NCI-H1048 (cell line): ENCODE measurements around the gene NMUR1.

Experiments used
- DNase-seq: peaks from one replicate; lab custom pipeline; 2025; lab: John Stamatoyannopoulos, UW

NMUR1 gene

DNA sequence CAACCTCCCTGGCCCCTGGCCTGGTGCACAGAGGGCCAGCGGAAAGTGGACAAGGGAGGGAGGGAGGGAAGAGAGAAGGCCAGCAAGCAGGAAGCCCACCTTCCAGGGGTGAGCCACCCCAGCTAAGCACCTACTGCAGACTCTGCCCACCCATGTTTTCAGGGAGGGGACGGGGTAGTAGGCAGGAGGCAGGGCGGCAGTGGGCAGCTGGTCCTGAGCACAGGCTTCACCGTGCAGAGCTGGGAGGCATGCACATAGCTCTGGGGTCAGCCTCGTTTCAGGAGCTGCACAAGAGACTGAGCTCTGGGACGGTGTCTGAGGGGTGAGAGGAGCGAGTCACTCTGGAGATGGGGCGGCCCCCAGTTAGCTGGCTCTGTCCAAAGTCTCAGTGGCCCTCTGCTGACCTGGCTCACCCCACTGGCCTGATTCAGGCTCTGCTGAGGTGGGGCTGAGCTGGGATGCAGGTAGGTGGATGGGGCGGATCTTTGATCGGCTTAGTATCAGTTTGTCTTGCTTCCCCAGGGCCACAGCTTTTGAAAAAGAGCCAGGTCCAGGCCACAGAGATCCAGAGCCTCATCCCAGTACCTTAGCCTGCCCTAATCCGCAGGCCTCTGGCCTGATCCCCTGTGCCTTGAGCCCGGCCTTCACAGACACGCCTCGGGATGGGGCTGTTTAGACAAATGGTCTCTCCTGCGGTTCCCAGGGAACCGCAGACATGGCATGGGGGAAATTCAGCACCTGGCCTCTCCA is 3.7 kb downstream of the NMUR1 start:
- no peak for DNase-seq

DNA sequence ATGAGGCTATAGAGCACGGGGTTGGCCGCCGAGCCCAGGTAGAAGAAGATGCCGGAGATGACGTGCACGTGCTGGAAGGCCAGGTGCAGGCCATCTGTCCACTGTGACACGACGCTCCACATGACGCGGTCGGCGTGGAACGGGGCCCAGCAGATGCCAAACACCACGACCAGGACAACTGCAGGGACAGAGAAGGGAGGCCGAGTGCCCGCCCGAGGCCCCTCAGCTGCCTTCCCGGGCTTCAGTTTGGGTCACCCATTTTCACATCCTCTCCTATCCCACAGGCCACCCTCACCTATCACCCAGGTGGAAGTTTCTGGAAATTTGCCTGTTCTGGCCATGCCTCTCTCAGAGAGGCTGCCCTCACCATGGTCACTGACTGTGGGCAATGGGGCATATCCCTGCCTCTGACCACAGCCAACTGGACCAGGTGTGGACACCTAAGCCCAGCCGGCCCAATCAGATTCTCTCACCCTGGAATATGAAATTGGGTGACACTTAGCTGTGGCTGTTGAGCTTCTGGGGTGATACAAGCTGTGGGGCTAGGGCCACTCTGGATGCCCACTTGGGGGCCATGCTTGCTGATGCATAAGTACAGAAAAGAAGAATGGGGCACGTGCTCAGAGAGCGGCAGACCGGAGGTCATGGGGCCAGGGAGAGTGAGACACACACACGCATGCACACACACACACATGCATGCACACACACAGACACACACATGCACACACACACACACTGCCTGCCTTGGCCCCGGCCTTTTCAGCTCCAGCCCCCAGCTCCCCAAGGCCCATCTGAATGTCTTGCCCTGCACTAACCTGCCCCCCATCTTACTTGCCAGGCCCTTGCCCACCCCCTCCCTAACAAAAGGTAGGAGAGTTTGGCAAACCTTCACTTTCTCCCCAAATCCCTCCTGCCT is 4.7 kb downstream of the NMUR1 start:
- no peak for DNase-seq

DNA sequence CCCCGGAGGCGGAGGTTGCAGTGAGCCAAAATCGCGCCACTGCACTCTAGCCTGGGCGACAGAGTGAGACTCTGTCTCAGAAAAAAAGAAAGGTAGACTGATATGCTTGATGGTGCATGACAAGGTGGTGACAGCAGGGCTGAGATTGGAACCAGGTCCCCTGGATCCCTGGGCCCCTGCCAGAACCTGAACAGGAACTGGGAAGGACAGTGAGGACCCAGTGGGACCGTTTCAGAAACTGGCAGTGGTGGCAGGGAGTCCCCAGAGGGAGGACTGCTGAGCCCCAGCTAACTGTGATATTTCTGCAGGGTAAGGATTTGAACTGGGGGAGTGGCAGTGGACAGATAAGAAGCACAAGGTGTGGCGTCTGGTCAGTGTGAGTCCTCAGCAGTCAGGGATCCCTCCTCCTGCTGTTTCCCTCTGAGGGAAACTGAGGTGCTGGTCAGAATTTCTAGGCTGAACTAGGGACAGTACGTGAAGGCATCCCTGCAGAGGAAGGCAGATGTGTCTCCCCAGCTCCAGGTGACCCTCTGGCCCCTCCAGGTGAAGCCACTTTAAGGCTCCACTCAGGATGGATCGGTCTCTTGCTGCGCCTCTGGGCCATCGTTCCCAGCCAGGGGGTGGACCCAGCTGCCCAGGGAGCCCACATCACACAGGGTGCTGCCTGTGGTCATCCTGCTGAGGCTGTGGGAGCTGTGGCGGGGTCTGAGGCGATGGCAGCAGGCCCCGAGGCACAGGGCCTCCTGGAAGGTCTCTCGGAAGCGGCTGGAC is 5.6 kb downstream of the NMUR1 start:
- no peak for DNase-seq

DNA sequence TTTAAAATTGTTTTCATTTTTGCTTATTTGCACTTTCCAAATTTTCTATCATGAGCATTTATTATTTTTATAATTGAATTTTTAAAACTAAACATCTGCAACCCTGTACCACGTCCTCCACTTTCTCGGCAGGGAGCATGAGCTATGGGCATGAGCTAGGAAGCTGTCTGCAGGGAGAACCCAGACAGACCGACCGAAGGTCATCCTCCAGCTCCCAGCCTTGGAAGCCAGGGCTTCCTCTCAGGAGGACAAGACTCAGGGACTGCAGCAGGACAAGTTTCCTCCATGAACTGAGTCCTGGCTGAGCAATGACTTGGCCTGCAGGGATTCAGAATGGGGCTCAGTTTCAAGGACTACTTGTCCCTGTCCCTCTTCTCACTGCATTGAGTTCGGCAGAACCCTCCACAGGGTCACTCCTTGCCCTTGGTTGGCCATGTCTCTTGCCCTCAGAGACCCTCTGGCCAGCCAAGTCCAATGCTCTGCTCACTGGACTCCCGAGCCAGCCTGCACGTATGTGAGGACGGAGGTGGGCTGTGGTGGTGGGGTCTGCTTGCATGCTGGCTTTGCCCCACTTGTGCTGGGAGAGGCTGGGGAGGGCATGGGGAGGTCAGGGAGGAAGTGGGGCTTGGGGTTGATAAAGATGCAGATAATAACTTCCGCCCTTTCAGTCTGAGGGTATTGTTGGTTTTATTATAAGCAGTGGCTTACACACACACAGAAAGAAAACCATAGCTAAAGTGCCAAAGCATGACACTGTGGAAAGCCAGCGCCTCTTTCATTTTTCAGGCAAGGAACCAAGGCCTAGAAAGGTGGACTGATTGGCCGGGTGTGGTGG is 6.6 kb downstream of the NMUR1 start:
- DNase-seq = no peak

DNA sequence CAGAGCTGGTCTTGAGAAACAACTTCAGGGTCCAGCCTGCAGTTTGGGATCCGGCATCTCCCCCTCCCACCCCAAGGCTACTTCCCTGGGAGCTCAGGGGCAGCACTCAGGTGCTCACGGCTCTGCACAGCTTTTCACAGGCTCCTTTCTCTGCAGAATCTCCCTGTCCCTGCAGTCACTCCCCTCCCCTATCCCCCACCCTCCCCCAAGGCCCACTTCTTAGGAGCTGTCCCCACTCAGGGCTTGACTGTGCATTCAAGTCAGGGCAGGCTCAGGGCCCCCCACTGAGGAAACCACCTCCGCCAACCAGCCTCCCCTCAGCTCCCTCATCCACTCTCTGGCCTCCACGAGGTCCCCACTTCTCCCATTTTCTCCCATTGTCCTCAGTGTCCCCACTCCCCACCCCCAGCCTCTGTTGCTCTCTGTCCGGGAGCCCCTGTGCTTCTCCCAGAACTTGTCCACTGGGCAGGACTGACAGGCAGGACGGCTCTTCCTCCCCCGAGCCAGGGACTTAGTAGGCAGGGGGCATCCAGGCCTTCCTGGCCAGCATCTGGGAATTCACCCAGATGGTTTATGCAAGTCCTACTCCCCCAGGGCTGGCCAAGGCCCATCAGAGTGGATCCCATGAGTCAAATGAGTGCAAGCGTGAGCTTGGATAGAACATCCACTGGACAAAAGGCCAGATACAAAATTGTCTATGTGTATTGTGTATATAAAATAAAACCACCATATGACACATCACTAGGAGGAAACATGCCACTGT is 7.6 kb downstream of the NMUR1 start:
- no peak for DNase-seq

DNA sequence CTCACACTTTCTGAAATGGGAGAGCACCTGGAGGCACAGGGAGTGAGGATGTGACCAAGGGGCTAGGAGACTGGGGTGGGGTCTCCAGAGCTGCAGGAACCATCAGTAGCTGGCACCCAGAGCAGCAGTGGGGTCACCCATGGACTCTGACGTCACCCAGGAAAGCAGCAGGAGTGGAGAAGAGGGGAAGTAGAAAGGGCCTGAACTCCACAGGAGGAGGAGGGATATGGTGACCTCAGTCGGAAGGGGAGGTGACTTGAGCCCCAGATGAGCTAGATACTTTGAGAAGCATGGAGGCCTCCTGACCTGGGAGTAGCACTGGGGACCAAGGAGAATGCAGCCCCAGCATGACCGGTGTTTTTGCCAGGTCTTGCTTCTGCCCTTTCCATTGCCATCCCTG is 8.8 kb downstream of the NMUR1 start:
- no peak for DNase-seq

DNA sequence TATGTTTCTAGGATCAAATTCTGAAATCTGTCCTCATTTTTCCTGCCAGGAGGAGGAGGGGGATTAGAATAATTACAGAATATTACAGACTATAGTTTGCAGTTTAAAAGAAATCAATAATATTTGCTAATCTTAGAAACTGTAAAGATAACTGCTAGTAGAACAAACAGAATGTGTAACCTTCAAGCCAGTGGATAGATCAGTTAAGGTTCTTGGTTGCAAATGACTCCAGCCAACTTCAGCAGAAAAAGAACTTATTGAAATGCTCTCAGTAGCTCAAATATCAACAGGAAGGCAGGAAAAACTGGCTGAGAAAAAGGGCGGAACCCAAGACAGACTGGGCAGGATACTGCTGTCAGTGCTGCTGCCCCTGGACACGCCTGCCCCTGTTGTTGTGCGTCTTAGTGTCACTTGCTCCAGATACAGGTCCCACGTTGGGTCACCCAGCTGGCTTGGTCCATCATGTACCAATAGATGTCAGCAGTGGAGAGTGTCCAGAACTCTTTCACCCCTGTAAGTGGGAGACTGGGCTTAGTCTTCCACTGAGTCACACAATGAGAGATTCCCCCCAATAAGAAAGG is 10.2 kb downstream of the NMUR1 start:
- no peak for DNase-seq

DNA sequence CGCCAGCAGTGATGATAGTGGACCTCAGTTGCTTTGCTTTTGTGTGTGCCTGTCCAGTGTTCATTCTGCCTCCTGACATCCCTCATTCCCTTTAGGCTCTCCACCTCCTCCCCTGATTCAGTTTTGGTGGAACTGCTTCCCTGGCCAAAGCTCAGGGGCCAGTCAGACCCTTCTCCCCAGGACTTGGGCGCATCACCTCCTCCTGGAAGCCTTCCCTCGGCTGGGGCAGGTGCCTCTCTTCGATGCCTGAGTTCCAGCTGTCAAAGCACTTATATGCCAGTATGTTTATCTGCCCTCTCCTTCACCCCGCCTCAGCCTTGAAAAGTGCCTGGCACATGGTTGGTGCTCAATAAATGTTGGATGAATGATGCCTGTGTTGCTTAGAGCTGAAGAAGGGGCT is 11.5 kb downstream of the NMUR1 start:
- no peak for DNase-seq

DNA sequence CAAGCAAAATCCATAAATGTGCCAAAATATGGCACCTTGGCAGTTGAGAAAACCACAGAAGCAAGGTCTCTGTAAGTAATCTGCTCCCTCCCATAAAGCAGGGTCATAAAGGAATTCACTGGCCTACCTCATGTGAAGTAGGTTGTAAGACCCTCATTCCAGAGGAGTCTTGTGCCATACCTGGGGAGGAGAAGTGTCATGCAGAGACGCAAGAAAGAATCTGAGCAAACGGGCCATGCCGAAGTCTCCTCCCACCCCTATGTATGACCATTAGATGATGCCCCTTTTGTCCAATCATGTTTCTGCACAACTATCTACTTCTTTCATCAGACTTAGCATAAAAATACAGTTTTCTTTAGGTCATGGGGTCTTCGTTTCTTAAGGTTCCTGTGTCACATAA is 14.6 kb downstream of the NMUR1 start:
- DNase-seq = no peak

DNA sequence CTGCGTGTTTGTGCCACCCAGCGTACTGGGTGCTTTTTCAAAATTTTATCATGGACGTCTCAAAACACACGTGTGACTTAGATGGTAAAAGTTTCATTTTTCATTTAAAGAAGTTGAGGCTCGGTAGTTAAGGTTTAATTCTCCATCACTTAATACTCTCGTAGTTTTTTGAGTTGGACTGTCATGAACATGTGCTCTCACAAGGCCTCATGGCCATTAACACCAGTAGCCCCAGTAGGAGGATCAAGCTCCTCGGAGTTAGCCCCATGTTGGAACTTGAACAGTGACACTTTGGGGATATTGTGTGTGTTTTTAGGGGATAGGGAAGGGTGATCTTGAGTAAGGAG is 15.3 kb downstream of the NMUR1 start:
- DNase-seq = no peak

DNA sequence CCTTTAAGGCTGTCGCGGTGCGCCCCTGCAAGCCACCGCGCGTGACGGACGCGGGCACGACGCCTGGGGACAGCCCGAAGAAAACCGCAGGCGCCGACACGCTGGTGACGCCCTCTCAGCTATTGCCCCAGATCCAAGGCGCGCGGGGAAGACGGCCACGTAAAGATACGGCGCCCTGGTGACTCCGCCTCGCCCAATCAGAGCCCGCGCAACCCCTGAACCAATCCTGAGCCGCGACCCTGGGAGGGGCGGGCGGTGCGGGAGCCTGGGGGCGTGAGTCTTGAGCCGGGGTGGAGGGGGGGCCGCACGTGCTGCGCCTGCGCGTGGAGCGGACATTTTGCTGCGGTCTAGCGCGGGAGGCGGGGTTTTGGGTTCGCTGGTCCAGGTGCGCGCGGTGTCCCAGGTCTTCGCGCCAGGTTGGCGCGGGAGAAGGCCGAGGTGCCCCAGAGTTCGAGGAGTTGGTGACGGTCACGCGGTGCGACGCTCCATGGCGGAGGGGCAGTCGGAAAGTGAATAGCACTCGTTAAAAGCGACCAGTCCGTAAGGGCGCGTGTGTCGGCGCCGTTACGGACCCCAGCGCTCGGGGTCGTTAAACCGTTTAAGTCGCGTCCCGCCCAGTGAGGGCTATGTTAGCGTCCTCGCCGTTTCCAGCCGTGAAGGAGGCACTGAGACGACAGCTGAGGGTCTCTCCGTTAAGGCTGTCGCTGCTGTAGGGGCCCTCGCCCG is 15.9 kb downstream of the NMUR1 start:
- peak; percentile 98 for DNase-seq

DNA sequence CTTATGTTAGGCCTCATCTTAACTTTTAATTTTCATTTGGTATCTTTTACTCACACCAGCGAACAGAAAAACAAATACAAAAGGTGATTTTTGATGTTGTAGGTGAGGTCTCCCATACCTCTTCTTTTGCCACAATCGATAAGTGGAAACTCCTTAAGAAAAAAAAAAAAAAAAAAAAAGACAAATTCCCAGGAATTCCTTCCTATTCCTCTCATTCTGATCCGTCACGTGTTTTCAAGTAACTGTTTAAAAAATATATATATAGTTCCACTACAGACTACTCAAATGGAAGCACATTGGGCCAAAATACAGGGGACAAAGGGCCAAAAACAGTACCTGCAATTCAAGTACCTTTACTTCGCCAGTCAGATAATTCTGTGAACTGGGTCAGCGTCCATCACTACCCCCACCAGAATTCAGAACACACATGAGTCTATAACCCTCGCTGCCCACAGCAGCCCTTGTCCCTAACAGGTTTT is 16.5 kb downstream of the NMUR1 start:
- no peak for DNase-seq

DNA sequence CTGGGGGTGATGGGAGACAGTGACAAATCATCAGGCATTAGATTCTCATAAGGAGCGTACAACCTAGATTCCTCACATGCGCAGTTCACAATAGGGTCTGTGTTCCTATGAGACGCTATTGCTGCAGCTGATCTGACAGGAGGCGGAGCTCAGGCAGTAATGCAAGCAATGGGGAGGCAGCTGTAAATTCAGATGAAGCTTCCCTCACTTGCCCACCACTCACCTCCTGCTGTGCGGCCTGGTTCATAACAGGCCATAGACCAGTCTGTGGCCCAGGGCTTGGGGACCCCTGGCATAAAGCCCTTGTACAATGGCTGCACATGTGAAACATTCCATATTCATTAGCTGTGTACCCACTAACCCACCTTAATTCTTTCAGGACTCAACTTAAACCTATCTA is 18.0 kb downstream of the NMUR1 start:
- no peak for DNase-seq

DNA sequence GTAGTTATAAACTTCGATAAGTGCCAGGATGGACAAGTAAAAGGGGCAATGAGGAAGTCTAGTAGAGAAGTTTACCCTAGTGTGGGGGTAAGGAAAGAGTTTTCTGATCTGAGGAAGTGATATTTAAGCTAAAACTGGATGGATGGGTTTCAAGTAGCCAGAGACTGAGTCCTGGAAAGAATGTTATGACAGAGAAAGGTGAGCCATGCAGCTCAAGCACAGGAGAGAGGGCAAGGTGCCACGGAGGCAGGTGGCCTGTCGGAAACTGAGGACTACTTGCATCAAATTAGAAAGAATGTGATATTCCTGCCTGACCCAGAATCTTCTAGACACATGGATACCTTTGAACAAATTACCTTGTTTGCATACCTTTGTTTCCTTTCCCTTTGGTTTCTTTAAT is 26.5 kb downstream of the NMUR1 start:
- DNase-seq = no peak

DNA sequence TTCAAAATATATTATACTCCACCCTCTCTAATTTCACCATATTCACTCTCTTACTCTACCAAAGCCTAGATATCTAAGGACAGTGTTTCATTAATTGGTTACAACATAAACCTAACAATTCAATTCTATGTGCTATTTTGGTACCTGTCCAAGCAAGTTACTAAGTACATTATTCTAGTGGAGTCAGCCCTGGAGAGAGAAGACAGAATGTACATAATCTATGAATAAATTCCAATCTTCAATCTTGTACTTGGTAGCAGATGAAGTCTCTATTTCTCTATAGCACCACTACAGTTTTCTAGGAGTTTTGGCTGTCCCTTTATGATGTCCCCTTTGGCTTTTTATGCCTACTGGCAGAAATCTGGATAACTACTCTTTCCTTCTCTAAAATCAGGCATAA is 27.6 kb downstream of the NMUR1 start:
- no peak for DNase-seq

DNA sequence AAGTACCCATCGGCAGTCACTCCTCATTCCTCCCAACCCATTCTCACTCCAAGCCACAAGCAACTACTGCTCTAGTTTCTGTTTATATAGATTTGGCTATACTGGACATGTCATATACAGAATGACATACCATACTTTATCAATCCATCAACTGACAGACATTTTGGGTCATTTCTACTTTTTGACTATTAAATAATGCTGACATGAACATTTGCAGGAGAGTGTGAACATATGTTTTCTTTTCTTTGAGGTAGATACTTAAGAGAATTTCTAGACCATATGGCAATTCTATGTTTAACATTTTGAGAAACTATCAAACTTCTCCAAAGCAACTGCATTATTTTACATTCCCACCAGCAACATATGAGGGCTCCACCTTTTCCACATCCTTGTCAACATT is 32.6 kb downstream of the NMUR1 start:
- no peak for DNase-seq

DNA sequence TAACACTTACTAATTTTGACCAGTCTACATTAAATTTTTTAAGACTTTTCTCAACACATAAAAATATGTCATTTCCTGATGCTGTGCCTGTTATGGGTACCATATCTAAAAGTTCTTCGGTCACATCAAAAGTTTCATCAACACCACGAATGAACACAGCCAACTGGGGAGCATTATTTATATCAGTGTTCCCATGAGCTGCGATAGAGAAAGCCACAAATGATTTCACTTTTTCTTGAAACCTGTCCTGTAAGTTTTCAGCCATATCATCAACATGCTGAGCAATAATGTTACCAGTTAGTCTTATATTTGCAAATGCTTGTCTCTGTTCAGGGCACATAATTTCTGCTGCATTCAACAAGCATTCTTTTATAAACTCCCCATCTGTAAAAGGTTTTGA is 35.6 kb downstream of the NMUR1 start:
- DNase-seq = no peak

DNA sequence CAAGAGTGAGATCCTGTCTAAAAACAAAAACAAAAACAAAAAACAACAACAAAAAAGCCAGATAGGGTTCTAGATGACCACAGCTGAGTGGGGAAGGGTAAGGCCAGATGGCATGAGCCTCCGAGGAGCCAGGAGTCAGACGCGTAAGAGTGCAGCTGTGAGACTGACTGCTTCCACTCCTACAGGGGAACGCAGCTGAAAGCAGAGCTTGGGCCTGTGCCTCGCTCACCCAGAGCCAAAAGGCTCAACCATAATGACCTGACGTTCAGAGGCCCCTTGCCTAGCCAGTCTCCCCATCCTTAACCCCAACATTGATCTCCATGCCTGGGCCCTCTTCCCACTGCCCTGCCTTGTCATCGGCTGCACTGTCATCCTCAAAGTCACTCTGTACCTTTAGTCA is 39.4 kb downstream of the NMUR1 start:
- DNase-seq = no peak

DNA sequence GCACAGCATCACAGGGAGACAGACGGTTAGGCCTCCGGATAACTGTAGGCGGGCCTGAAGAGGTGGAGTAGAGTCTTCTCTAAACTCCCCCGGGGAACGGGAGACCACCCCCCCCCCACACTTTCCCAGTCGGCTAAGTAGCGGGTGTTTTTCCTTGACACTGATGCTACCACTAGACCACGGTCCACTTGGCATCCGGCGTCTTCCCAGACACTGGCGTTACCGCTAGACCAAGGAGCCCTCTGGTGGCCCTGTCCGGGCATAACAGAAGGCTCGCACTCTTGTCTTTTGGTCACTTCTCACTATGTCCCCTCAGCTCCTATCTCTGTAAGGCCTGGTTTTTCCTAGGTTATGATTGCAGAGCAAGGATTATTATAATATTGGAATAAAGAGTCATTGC is 40.3 kb downstream of the NMUR1 start:
- no peak for DNase-seq

DNA sequence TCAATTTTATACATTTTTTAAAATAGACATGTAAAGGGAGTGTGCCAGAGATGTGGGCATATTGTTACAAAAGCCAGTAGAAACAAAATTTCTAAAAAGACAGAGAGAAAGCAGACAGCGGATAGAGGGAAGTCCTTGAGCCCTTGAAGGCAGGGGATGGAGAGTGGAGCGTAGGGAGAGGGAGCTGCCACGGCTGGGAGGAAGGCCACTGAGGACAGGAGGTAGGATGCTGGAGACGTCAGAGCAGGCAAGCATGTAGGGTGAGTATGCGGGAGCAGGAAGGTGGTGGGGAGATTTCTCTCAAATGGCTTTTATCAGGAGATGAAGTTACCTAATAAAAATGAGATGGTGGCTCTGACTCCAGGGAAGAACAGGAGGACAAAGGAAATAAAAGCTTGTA is 41.9 kb downstream of the NMUR1 start:
- no peak for DNase-seq
